AG09319 (cell line): Measurements from ENCODE around the gene ZNF90.
"Not testable (repeated sequence)": the region's sequence is repeated elsewhere in the genome, so short reads cannot be mapped to it uniquely, and the experiment has no call there.

Source experiments
- DNase-seq: peaks from one replicate; pipeline ENCODE4 v3.0.0-alpha.2; 2010; ENCODE audit warnings: low read depth; ENCODE audit errors: extremely low read depth
- TF ChIP-seq, protein P1 (sequence below): IDR thresholded peaks from 2 replicates; pipeline ENCODE4 v1.5.1; 2011; ENCODE audit warnings: low read depth, mild to moderate bottlenecking, inconsistent platforms, low read length, moderate library complexity

The ZNF90 gene

DNA sequence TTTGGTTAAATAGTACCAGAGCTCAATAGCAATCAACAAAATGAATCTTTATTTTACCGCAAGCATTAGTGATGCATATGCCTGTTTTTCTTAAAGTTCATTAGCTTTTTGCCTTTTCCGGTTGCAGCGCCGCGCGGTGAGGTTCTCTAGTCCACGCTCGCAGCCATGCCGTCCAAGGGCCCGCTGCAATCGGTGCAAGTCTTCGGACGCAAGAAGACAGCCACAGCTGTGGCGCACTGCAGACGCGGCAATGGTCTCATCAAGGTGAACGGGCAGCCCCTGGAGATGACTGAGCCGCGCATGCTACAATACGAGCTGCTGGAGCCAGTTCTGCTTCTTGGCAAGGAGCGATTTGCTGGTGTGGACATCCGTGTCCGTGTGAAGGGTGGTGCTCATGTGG is 47.1 kb downstream of the ZNF90 start:
- TF ChIP-seq, protein P1, sequence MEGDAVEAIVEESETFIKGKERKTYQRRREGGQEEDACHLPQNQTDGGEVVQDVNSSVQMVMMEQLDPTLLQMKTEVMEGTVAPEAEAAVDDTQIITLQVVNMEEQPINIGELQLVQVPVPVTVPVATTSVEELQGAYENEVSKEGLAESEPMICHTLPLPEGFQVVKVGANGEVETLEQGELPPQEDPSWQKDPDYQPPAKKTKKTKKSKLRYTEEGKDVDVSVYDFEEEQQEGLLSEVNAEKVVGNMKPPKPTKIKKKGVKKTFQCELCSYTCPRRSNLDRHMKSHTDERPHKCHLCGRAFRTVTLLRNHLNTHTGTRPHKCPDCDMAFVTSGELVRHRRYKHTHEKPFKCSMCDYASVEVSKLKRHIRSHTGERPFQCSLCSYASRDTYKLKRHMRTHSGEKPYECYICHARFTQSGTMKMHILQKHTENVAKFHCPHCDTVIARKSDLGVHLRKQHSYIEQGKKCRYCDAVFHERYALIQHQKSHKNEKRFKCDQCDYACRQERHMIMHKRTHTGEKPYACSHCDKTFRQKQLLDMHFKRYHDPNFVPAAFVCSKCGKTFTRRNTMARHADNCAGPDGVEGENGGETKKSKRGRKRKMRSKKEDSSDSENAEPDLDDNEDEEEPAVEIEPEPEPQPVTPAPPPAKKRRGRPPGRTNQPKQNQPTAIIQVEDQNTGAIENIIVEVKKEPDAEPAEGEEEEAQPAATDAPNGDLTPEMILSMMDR: no peak
- no peak for DNase-seq

DNA sequence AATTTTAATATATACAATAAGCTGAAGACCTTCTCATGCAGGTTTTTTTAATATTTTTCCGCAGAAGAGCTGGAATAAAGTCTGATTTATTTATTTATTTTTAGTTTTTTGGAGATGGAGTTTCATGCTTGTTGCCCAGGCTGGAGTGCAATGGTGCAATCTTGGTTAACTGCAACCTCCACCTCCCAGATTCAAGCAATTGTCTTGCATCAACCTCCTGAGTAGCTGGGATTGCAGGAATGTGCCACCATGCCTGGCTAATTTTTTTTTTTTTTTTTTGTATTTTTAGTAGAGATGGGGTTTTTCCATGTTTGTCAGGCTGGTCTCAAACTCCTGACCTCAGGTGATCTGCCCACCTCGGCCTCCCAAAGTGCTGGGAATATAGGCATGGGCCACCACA is 55.1 kb downstream of the ZNF90 start:
- not testable (repeated sequence) for DNase-seq

DNA sequence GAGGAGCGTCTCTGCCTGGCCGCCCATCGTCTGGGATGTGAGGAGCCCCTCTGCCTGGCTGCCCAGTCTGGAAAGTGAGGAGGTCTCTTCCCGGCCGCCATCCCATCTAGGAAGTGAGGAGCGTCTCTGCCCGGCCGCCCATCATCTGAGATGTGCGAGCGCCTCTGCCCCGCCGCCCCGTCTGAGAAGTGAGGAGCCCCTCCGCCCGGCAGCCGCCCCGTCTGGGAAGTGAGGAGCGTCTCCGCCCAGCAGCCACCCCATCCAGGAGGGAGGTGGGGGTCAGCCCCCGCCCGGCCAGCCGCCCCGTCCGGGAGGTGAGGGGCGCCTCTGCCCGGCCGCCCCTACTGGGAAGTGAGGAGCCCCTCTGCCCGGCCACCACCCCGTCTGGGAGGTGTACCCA is 59.9 kb downstream of the ZNF90 start:
- DNase-seq: not testable (repeated sequence)

DNA sequence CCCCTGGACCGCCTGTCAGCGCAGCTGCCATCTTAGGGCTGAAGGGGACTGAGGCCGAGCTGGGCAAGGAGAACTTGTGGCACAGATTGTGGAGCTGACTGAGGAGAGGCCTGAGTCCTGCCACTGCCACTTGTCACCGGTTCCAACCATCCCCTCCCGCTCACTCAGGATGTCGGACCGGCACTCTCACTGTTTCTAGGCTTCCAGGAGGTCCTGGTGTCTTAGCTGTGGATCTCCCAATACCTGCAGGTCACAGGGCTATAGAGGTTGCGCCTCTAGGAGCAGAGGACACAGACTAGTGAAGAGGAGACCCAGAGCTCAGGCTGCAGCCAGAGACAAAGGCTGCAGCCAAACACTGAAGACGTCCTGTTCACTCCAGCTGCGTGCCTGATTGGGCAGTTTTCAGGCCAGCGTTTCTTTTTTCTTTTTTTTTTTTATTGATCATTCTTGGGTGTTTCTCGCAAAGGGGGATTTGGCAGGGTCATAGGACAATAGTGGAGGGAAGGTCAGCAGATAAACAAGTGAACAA is 73.9 kb downstream of the ZNF90 start:
- no peak for DNase-seq
- TF ChIP-seq, protein P1: no peak

DNA sequence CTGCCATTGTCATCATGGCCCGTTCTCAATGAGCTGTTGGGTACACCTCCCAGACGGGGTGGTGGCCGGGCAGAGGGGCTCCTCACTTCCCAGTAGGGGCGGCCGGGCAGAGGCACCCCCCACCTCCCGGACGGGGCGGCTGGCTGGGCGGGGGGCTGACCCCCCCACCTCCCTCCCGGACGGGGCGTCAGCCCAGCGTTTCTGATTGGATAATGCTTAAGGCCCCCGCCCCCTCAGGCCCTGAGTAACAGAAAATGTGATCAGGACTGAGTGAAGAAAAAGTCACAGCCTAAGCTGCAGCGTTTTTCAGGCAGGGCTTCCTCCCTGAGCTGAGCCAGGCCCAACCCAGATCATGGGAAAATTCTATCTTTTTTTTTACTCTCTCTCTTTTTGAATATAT is 74.7 kb downstream of the ZNF90 start:
- not testable (repeated sequence) for DNase-seq

DNA sequence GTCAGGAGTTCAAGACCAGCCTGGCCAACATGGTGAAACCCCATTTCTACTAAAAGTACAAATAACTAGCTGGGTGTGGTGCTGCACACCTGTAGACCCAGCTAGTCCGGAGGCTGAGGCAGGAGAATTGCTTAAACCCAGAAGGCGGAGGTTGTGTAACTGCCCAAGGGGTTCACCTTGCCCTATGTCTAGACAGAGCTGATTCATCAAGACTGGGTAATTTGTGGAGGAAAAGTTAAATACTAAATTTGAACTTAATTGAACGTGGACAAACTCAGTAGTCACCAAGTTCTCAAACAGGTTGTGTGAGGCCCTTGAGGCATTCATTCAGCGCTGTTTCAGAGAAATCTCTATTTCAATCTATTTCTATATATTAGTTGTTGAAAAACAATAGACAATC is 75.5 kb downstream of the ZNF90 start:
- TF ChIP-seq, protein P1: no peak
- no peak for DNase-seq

DNA sequence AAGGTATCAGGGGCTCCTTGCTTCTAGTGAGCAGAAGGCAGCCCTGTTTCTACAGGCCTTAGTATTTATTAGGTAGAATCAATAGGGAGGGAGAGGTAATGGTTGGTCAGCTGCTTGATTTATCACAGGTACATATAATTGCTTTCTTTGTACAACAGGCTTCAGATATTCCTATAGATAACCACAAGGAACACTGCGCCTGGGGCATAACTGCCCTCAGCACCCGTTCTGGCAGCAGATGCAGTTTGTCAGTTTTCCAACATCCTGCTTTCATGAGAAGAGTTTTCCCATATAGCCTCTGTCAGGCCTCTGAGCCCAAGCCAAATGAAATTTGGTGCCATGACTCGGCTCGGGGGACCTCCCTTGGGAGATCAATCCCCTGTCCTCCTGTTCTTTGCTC is 76.8 kb downstream of the ZNF90 start:
- DNase-seq: no peak
- TF ChIP-seq, protein P1: no peak

DNA sequence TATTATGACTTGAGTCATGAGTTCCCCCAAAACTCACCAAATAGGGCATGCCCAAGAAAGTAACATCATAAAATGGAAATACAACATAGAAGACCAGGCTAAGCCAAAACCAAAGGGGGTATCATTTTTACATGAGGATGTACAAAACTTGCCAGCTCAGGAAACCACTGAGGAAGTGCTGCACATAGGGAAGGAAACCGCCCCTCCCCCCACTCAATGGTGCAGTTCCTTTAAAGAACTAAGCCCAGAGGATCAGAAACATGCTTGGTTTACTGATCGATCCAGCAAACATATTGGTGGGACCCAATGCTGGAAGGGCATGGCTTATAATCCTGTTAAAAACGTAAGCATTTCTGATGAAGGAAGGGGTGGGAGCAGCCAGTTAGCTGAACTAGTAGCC is 85.0 kb downstream of the ZNF90 start:
- no peak for DNase-seq
- TF ChIP-seq, protein P1: no peak

DNA sequence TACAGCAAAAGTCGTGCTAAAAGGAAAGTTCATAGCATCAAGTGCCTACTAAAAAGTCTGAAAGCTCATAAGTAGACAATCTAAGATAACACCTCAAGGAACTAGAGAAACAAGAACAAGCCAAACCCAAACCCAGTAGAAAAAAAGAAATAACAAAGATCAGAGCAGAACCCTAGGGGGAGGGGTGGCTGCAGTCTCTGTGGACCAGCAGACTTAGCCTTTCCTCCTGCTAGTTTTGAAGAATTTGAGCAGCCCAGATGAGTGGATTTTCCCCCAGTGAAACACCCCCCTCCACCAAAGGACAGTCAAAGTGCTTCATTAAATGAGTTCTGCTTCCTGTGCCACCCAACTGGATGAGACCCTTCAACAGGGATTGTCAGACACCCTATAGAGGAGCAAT is 86.7 kb downstream of the ZNF90 start:
- TF ChIP-seq, protein P1: no peak
- no peak for DNase-seq
